GM18520 (cell line): ENCODE data around the gene OR5M3.

ENCODE experiments used
- ATAC-seq: cut with Tn5 transposase; IDR thresholded peaks from one replicate; pipeline ENCODE4 v1.9.1; 2021; ENCODE audit not compliant: unreplicated experiment

OR5M3 gene

GRCh38 chr11:56473252-56473651 is at the start of gene OR5M3:
TSS of gene OR5M3 (minus strand) at chr11:56473352. CDS start at chr11:56470497, 2,855 bp downstream.
- no peak for ATAC-seq

- ATAC-seq = no peak
Observed at GRCh38 chr11:56522008-56522407, 48.9 kb upstream of the OR5M3 start.

- ATAC-seq = no peak
Observed at GRCh38 chr11:56513280-56513679, 40.1 kb upstream of the OR5M3 start.

GRCh38 chr11:56509439-56509838 is 36.3 kb upstream of the OR5M3 start:
- no peak for ATAC-seq

- ATAC-seq = no peak
Observed at GRCh38 chr11:56497010-56497409, 23.9 kb upstream of the OR5M3 start.

GRCh38 chr11:56495117-56495516 is 22.0 kb upstream of the OR5M3 start:
- no peak for ATAC-seq

- ATAC-seq = no peak
Observed at GRCh38 chr11:56491270-56491669, 18.1 kb upstream of the OR5M3 start, which contains the start of gene OR5M8. TSS of gene OR5M8 (minus strand) at chr11:56491370. CDS start at chr11:56491370, 0 bp downstream.

- no peak for ATAC-seq
Observed at GRCh38 chr11:56486801-56487200, 13.6 kb upstream of the OR5M3 start.

GRCh38 chr11:56474729-56475235 is 1.6 kb upstream of the OR5M3 start:
- ATAC-seq = no peak

- no peak for ATAC-seq
Observed at GRCh38 chr11:56457076-56457475, 16.1 kb downstream of the OR5M3 start.

GRCh38 chr11:56453521-56453920 is 19.6 kb downstream of the OR5M3 start:
- no peak for ATAC-seq
